CD4-positive, alpha-beta T cell treated with Interleukin-4 for 1 hour (primary cell): ENCODE measurements around the gene OVOL2.

Experiments used
- DNase-seq, 2 donors: peaks; one replicate each; pipeline ENCODE4 v3.0.0-alpha.2; 2020 to 2022

The OVOL2 gene

DNA sequence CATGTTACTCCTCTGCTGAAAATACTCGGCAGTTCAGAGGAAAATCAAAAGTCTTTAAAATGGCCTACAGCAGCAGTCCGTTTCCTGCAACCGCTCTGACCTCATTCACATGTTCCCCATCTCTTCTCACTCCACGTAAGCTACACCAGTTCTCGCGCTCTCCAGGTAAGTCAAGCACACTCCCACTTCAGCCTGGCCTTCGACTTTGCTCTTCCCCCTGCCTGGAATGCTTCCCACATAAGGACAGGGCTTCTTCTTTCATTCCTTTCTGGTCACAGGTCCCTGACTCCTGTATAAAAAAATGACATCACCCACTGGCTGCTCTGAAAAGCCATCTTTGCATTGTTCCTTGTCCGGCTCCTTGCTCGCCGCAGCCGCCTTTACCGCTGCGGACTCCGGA is 46.2 kb downstream of the OVOL2 start:
- DNase-seq, result no peak

- DNase-seq, result no peak
Observed at GRCh38 chr20:18009116-18009515, 48.6 kb downstream of the OVOL2 start.

- DNase-seq, result no peak
Observed at GRCh38 chr20:18007534-18008292, 50.0 kb downstream of the OVOL2 start.

DNA sequence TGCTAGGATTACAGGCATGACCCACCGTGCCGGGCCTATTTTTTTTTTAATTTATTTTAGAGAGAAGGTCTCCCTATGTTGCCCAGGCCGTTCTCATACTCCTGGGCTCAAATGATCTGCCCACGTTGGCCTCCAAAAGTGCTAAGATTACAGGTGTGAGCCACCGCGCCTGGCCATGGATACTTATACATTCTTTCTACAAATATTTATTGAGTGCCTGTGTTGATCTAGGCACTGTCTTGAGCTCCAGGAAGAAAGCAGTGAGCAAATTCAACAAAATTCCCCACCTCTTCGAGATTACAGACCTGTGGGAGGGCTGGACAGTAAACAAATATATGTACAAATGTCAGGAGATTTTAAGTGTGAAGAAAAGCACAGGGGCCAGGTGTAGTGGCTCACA is 51.0 kb downstream of the OVOL2 start:
- DNase-seq, result no peak

GRCh38 chr20:18005990-18006364 is 51.7 kb downstream of the OVOL2 start:
- no peak for DNase-seq

DNA sequence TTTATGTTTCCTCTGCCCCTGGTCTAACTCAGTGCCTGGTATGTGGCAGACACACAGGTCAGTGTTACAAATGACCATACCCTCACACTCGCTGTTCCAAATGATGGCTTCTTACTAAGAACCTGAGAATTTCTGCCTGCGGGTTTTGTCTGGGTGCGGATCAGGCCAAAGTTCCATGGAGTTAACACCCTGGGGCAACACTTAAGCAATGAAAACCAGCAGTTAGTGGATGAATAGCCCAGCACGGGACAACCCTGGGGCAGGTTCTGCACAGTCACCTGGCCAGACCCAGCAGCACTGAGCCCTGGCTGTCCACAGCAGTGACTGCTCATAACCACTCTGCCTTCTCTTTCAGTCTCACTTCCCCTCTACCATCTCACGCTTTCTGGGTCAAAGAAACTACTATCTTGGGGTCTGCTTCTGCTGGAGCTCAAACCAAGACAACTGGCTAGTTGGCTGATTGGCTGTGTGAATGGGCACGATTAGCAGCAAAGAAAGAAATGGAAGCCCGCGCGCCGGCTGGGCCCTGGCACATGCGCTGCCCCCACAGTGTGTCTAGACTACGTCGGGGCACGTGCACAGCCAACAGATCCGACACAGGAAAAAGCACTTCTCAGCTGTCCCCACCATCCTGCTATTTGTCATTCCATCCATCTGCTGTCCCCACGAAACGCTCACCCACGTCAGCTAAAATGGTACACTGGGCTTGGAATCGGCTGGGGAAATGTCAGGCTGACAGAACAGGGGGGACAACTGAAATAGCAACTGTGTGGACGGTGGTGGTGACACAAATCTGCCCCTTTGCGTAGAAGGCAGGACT is 52.3 kb downstream of the OVOL2 start:
- DNase-seq, result peak in 1 of 2 donors; percentile 23

DNA sequence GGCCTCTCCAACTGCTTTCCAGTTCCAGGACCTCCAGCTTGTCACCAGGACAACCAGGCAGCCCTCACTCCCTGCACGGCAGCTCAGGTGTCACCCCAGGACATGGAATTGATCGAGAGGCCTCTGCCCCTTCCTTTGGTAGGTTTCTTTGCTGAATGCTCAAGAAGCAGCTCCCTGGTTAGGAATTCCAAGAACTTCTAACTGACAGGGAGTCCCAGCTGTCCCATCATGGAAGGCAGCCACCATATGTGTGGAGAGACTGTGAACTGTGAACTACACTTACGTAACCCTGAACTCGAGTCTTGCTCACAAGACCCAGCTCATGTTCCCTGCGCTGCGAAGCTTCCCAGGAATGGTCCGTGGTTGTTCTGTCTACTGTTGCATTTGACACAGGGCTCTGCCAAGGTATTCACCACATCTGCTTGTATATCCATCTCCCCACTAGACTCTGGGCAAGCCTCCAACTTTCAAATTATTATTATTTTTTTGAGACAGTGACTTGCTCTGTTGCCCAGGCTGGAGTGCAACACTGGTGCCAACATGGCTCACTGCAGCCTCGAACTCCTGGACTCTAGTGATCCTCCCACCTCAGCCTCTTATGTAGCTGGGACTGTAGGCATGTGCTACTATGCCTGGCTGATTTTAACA is 53.2 kb downstream of the OVOL2 start:
- no peak for DNase-seq

GRCh38 chr20:18003897-18004296 is 53.8 kb downstream of the OVOL2 start:
- peak in 1 of 2 donors; percentile 36 for DNase-seq

DNA sequence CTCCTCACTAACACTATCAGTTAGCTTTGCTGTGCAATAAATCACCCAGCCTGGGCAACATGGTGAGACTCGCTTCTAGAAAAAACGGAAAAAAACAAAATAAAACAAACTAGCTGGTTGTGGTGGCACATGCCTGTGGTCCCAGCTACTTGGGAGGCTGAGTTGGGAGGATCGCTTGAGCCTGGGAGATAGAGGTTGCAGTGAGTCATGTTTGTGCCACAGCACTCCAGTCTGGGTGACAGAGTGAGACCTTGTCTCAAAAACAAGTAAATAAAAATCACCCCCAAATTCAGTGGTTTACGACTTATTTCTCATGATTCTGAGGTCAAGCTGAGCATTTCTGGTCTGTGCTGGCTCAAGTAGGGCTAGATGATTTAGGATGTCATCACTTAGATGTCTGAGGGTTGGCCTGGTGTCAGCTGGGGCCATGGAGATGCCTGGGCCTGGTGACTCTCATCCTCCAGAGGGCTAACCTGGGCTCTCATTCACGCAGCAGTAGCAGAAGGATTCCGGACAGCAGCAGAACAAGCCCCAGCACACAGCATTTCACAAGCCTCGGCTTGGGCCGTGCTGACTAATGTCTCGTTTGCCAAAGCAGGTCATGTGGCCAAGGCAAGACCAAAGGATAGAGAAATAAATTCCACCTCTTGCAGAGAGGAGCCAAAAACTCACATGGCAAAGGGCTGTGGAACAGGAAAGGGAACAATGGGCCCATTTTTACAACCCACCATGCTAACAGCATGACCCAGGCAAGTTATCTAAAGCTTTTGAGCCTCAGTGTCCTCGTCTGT is 56.4 kb downstream of the OVOL2 start:
- DNase-seq, result no peak

DNA sequence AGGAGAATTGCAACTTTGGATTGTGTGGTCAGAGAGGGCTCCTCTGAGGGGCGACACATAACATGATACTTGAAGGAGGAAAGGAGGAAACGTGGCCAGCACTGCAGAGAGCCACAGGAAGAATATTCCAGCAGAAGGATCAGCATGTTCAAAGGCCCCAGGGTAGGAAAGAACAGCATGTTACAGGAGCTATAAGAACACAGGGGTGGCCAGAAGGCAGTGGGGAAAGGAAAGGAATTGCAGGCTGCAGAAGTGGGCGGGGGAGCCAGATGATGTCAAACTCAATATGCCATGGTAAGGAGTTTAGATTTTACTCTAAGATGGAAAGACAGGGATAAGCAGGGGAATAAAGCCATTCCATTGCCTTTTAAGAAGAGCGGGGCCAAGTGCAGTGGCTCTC is 58.1 kb downstream of the OVOL2 start:
- no peak for DNase-seq

- no peak for DNase-seq
Observed at GRCh38 chr20:17998446-17998845, 59.3 kb downstream of the OVOL2 start.

DNA sequence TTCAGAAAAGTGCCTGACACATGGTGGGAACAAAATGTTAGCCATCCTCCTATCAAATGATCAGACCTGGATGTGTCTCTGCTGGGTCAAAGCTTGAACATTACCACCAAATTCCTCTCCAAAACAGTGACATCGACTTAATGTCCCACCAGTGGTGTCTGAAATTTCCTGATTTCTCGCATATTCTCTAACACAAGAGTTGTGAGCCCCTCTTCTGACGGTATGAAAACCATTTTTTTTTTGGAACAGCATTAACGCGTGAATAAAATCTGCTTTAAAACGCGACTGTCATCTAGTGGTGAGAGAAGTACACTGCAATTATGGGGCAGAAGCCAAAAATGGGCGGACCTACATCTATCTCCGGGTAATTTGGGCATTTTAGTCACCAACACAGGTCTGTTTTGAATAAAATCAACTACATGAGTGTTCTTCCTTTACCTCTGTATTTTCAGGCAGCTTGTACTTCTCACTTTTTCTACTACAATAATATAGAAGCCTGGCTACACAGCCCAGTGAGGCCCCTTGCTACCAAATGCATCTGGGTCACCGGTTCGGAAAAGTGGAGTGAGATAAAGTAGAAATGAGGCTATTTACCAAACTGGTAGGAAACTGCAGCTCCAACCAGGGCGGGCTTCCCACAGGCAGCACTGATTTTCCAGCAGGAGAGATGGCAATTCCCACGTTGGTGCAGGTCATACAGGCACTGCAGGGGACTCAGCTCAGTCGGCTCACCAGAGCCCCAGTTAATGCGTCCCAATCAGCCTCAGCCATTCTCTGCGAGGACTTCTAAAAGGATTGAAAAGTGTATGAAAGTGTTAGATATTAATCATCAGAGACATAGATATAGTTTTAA is 61.5 kb downstream of the OVOL2 start:
- DNase-seq, result peak; percentile 60 to 79

DNA sequence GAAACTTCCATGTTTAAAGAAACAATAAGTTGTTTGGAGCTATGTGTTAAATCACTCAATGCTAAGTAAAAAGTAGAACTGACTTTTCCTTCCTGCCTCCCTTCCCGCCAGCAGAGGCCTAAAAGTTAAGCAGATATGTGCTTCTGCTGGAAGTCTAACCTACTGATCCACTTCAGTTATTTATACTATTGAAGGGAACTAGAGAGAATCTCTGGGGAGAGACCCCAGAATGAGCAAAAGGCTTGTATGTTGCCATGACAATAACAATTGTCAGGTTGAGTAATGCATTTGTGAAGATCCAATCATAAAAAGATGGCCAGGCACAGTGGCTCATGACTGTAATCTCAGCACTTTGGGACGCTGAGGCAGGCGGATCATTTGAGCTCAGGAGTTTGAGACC is 64.2 kb downstream of the OVOL2 start:
- DNase-seq, result no peak

DNA sequence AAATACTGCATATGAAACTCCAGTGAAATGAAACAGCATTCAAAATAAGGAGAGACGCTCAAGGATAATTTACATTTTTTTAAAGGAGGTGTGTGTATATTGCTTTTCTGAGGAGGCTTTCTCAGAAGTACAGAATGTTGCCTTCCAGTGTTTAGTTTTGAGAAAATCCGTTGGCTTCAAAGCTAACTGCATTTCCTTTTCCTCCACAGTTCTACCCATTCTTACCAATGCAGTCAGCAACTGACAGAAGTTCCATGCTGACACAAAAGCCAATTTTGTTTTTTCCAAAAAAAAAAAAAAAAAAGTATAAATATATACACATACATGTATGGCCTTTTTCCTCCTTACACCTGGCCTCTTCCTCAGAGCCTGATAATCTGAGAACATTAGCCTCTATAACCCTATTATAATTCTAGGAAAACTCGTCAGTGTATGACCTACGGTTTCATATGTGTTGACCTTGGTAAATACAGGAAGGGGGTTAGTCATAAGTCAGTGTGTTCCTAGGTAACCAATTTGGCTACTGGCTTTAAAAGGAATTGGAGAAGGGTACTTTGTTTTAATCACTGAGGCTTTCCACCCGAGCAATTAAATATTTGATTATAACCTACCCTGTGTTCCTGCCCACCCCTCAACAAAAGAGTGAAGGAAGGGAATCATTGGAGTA is 64.7 kb downstream of the OVOL2 start:
- no peak for DNase-seq

GRCh38 chr20:17992224-17992637 is 65.5 kb downstream of the OVOL2 start:
- no peak for DNase-seq

DNA sequence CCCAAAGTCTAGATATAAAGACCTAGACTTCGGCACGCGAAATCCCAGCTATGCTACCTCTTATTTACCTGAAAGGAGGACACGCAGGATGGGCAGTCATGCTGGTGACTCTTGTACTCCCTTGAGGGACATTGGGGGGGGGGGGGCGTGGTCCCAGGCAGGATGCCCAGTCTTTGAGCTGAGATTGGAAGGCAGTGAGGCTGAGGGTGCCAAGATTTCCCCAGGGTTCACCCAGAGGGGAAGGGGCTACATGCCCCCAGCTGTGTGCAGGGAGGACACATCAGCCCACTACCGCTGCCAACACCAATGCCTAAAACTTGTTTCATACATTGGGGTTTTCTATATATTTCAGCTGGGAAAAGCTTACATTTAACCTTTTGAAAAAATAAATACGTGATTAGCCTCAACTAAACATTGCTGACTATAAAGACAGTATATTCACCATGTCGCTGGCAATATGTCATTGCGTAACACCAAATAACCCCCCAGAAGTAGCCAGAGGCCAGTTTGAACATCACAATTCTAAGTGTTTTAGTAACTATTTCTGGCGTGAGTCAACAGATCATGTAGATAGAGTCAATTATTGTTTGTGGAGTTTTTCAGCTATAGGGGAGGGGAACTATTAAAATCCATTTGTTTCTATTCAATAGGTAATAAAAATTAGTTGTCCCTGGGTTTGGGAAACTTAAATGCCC is 67.3 kb downstream of the OVOL2 start:
- no peak for DNase-seq

DNA sequence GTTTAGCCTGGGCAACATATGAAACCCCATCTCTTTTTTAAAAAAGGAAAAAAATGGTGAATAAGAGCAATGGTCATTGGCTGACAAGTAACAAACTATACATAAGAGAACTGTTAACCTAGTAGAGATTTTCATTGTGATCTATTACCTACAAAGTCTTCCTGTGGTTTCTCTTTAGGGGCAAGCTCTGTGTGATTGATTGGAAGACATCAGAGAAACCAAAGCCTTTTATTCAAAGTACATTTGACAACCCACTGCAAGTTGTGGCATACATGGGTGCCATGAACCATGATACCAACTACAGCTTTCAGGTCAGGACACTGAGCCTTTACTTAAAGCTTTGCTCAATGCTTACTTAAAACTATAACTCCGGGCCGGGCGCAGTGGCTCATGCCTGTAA is 69.7 kb downstream of the OVOL2 start:
- peak in 1 of 2 donors; percentile 36 for DNase-seq

DNA sequence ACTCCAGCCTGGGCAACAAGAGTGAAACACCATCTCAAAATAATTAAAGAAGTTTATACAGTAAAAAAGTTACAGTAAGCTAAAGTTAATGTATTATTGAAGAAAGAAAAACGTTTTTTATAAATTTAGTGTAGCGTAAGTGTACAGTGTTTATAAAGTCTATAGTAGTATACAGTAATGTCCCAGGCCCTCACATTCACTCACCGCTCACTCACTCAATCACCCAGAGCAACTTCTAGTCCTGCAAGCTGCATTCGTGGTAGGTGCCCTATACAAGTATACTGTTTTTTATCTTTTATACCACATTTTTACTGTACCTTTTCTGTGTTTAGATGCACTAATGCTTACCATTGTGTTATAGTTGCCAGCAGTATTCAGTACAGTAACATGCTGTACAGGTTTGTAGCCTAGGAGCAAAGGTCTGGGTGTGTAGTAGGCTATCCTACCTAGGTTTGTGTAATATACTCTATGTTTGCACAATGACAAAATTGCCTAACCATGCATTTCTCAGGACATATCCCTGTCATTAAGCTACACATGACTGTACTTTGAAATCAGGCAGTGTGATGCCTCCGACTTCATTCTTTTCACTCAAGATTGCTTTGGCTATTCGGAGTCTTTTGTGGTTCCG is 72.2 kb downstream of the OVOL2 start:
- DNase-seq, result no peak

DNA sequence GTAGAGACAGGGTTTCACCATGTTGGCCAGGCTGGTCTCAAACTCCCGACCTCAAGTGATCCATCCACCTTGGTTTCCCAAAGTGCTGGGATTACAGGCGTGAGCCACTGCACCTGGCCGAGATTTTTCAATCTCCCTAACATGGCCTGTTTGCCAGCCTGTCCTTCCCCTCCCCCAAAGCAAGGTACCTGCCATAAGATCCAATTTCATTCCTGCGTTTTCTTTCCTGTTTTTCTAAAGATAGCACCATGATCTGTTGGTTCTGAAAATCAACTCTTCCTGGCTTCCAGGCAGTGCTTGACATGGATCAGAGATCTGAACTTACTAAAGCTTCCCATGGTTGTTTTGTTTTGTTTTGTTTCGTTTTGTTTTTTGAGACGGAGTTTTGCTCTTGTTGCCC is 81.4 kb downstream of the OVOL2 start:
- no peak for DNase-seq
